ENCODE results near the gene FSTL4. TPM values are rescaled to one million over a fixed set of nuclear protein-coding genes. Genes with fewer than 3 reads are reported as not detected.

The FSTL4 gene
- total and polyA plus RNA-seq, 2 of the 13 experiments (the other 11 are each of a cell fraction or from before 2014, with no cell fraction given): 2.1 to 3.0 TPM

DNA sequence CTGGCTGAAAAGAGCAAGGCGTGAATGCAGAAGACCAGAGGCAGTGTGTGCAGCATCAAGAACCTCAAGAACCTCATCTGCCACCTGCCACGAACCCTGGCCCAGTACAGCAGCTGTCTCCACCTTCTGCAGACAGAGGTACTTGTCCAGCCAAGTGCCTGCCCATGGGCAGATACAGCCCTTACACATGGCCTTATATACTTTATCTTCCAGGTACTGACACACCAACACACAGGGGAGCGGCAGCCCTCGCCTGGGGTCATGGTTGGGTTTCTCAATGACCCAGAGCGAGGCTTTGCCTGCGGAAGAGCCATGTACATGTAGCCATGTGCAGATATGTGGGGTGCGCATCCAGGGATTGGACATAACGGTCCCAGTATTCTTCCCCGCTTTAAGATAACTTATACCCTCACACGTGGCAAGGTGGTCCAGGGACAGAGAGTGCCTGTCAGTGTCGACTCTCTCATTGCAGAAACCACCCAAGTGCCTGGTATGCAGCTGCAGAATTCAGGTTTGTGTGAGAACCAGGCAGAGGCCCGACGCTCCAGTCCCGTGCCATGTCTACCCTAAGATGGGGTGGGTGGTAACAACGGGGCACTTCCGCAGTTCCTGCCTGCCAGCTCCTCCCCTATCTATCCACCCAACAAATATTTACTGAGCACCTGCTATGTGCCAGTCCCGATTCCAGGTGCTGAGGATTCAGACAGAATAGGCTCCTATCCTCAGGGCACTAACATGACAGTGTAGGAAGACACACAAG is 206.9 kb downstream of the FSTL4 start (continued):
- TF ChIP-seq, protein P1, sequence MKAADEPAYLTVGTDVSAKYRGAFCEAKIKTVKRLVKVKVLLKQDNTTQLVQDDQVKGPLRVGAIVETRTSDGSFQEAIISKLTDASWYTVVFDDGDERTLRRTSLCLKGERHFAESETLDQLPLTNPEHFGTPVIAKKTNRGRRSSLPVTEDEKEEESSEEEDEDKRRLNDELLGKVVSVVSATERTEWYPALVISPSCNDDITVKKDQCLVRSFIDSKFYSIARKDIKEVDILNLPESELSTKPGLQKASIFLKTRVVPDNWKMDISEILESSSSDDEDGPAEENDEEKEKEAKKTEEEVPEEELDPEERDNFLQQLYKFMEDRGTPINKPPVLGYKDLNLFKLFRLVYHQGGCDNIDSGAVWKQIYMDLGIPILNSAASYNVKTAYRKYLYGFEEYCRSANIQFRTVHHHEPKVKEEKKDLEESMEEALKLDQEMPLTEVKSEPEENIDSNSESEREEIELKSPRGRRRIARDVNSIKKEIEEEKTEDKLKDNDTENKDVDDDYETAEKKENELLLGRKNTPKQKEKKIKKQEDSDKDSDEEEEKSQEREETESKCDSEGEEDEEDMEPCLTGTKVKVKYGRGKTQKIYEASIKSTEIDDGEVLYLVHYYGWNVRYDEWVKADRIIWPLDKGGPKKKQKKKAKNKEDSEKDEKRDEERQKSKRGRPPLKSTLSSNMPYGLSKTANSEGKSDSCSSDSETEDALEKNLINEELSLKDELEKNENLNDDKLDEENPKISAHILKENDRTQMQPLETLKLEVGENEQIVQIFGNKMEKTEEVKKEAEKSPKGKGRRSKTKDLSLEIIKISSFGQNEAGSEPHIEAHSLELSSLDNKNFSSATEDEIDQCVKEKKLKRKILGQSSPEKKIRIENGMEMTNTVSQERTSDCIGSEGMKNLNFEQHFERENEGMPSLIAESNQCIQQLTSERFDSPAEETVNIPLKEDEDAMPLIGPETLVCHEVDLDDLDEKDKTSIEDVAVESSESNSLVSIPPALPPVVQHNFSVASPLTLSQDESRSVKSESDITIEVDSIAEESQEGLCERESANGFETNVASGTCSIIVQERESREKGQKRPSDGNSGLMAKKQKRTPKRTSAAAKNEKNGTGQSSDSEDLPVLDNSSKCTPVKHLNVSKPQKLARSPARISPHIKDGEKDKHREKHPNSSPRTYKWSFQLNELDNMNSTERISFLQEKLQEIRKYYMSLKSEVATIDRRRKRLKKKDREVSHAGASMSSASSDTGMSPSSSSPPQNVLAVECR (CRISPR knock-in tag; IDR thresholded peaks at IDR 0.05; ENCODE audit: borderline replicate concordance): no peak
- TF ChIP-seq ZNF562 (CRISPR knock-in tag; IDR thresholded peaks at IDR 0.05; ENCODE audit: borderline replicate concordance) (no peak), HOXA3 (CRISPR knock-in tag; IDR thresholded peaks at IDR 0.05) (no peak), ZNF205 (CRISPR knock-in tag; IDR thresholded peaks at IDR 0.05) (no peak), SRY (CRISPR knock-in tag; IDR thresholded peaks at IDR 0.05) (no peak), SMAD9 (CRISPR knock-in tag; IDR thresholded peaks at IDR 0.05) (no peak)

DNA sequence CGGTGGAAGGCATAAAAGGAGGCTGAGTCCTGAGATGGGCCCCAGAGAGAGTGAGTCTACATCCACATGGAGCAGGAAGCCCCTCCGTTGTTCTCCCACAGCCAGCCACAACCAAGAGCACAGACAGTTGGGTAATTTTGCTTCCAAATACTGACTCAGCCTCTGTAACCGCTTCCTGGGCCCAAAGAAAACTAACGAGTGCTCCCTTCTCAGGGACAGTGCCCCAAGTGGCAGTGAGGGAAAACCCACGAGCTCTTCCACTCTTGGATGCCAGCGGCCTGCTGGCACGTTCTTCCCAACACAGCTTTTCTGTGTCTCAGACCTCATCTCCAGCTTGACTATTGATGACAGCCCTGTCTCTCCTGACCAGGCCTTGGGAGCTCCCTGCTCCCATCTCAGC is 207.6 kb downstream of the FSTL4 start:
- POLR2A ChIA-PET: no interaction called here

More for the DNA sequence above, 207.6 kb downstream of the FSTL4 start:
- 45% methylated on average over 6 of the region's 7 CpGs for WGBS (ENCODE audit: low lambda C conversion rate)
- Histone ChIP-seq H3K4me2 (ENCODE audit: low read depth, low read length) (no peak overlapping the region), H3K79me2 (ENCODE audit: insufficient read depth, low read length) (no peaks in the 10 kb centered on the region), H4K20me1 (ENCODE audit: insufficient read depth, low read length) (no peaks in the 10 kb centered on the region), H3K36me3 (replicated peaks in 1 of 2; ENCODE audit: control insufficient read depth in 1 of 2, insufficient read depth in 2 of 2, low read length in 2 of 2) (no peaks in the 10 kb centered on the region), H3K9ac (ENCODE audit: insufficient read depth, low read depth, low read length) (no peak overlapping the region), H3K9me3 (ENCODE audit: low read length) (no peaks in the 10 kb centered on the region), H2AFZ (ENCODE audit: low read length) (no peak overlapping the region), H3K27me3 (ENCODE audit: control insufficient read depth in 1 of 2, insufficient read depth in 2 of 2, low read length in 2 of 2) (peaks cover 3 to 41% of the 10 kb centered on the region in 2 experiments; a peak in 4 of 5 replicates), H3K4me3 (replicated peaks in 1 of 3; ENCODE audit: insufficient read depth in 1 of 3, low read depth in 2 of 3, low read length in 3 of 3) (no peak overlapping the region), H3K4me1 (ENCODE audit: insufficient read depth, low read length) (no peaks in the 10 kb centered on the region), H3K27ac (ENCODE audit: extremely low read length, insufficient read depth, low read length) (no peak overlapping the region)
- FAIRE-seq: no peak
- TF ChIP-seq, protein P2, sequence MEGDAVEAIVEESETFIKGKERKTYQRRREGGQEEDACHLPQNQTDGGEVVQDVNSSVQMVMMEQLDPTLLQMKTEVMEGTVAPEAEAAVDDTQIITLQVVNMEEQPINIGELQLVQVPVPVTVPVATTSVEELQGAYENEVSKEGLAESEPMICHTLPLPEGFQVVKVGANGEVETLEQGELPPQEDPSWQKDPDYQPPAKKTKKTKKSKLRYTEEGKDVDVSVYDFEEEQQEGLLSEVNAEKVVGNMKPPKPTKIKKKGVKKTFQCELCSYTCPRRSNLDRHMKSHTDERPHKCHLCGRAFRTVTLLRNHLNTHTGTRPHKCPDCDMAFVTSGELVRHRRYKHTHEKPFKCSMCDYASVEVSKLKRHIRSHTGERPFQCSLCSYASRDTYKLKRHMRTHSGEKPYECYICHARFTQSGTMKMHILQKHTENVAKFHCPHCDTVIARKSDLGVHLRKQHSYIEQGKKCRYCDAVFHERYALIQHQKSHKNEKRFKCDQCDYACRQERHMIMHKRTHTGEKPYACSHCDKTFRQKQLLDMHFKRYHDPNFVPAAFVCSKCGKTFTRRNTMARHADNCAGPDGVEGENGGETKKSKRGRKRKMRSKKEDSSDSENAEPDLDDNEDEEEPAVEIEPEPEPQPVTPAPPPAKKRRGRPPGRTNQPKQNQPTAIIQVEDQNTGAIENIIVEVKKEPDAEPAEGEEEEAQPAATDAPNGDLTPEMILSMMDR (CRISPR knock-in tag; IDR thresholded peaks at IDR 0.05): 0 out of 2 replicates have a peak, but pooled peaks have one; percentile 9
- TF ChIP-seq, protein P3, sequence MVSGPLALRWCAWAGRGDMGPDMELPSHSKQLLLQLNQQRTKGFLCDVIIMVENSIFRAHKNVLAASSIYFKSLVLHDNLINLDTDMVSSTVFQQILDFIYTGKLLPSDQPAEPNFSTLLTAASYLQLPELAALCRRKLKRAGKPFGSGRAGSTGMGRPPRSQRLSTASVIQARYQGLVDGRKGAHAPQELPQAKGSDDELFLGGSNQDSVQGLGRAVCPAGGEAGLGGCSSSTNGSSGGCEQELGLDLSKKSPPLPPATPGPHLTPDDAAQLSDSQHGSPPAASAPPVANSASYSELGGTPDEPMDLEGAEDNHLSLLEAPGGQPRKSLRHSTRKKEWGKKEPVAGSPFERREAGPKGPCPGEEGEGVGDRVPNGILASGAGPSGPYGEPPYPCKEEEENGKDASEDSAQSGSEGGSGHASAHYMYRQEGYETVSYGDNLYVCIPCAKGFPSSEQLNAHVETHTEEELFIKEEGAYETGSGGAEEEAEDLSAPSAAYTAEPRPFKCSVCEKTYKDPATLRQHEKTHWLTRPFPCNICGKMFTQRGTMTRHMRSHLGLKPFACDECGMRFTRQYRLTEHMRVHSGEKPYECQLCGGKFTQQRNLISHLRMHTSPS (CRISPR knock-in tag; IDR thresholded peaks at IDR 0.05; ENCODE audit: low read depth): no peak
- TF ChIP-seq RELA (CRISPR knock-in tag; IDR thresholded peaks at IDR 0.05): no peak
- DNase-seq (ENCODE audit: low spot score): no peak
- no TSS peak for BruUV-seq (replicated peaks)
- intact Hi-C loops (cut with micrococcal nuclease; ENCODE audit: unreplicated experiment) (no loop called here), in situ Hi-C loops (cut with HindIII; ENCODE audit: extremely low pct_ligation_motif_present, low pct_unique_long_range_greater_than_20kb) (no loop called here)
- ATAC-seq: peak; percentile 71
- CTCF ChIA-PET (ENCODE audit: low intra/inter-chr PET ratio, low total read pairs): no interaction called here

All from HepG2 (cell line).